Type B pancreatic cell (in vitro differentiated cells): ENCODE results near the gene CRYL1. TPM values are rescaled to one million over a fixed set of nuclear protein-coding genes. Genes with fewer than 3 reads are reported as not detected.

Experiments
- DNase-seq: peaks from one replicate; pipeline ENCODE4 v3.0.0; 2021; ENCODE audit warnings: mixed read lengths; ENCODE audit not compliant: unreplicated experiment; ENCODE audit errors: extremely low spot score
- H3K27ac Mint-ChIP-seq: 2 replicates; pipeline ENCODE4 v1.8.0; 2021; ENCODE audit warnings: mild to moderate bottlenecking, mixed read lengths
- H3K27me3 Mint-ChIP-seq: 2 replicates; pipeline ENCODE4 v1.8.0; 2021; ENCODE audit warnings: mixed read lengths
- H3K36me3 Mint-ChIP-seq: 2 replicates; pipeline ENCODE4 v1.8.0; 2021; ENCODE audit warnings: mixed read lengths
- H3K4me1 Mint-ChIP-seq: one replicate; pipeline ENCODE4 v1.8.0; 2021; ENCODE audit warnings: mixed read lengths; ENCODE audit not compliant: unreplicated experiment
- H3K4me3 Mint-ChIP-seq: 2 replicates; pipeline ENCODE4 v1.8.0; 2021; ENCODE audit warnings: mild to moderate bottlenecking, mixed read lengths
- H3K9me3 Mint-ChIP-seq: 2 replicates; pipeline ENCODE4 v1.8.0; 2021; ENCODE audit warnings: mixed read lengths
- total RNA-seq: library from RNA; stranded (reverse); gene quantifications from 2 replicates; pipeline ENCODE4 v1.2.1, GENCODE V29; 2021; ENCODE audit warnings: low replicate concordance
- TF ChIP-seq, protein P1 (sequence below): fragments of 200-600 bp; sonication (generic); conservative IDR thresholded peaks from 2 replicates; pipeline ENCODE4 v1.5.0; 2021; ENCODE audit warnings: antibody characterized with exemption, mild to moderate bottlenecking

Gene CRYL1
- total RNA-seq, 1 donor from 2014 or later, result 20.2 TPM

DNA sequence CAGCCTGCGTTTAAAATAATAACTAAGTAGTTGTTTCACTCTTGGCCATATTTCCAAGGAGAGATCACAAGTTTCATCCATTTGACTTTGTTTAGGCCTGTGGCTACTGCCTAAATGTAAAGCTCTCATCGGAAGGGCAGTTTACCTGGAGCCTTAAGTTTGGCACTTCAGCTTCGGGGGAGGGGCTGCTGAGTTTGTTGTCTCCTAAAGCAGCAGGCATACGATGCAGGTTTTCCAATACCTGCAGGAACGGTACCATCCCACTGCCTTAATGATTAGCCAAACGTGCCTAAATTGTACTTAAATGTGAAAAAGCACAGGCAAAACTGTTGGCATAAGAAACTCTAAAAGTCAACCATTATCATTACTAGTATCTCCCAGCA lies 63.1 kb downstream of the CRYL1 start:
- Mint-ChIP-seq H3K4me3 (no peak overlapping the region), H3K4me1 (peaks cover 9% of the 10 kb centered on the region), H3K27ac (no peak overlapping the region), H3K9me3 (no peaks in the 10 kb centered on the region), H3K27me3 (no peaks in the 10 kb centered on the region), H3K36me3 (no peaks in the 10 kb centered on the region)
- no peak for DNase-seq
- TF ChIP-seq, protein P1, sequence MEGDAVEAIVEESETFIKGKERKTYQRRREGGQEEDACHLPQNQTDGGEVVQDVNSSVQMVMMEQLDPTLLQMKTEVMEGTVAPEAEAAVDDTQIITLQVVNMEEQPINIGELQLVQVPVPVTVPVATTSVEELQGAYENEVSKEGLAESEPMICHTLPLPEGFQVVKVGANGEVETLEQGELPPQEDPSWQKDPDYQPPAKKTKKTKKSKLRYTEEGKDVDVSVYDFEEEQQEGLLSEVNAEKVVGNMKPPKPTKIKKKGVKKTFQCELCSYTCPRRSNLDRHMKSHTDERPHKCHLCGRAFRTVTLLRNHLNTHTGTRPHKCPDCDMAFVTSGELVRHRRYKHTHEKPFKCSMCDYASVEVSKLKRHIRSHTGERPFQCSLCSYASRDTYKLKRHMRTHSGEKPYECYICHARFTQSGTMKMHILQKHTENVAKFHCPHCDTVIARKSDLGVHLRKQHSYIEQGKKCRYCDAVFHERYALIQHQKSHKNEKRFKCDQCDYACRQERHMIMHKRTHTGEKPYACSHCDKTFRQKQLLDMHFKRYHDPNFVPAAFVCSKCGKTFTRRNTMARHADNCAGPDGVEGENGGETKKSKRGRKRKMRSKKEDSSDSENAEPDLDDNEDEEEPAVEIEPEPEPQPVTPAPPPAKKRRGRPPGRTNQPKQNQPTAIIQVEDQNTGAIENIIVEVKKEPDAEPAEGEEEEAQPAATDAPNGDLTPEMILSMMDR, result no peak

DNA sequence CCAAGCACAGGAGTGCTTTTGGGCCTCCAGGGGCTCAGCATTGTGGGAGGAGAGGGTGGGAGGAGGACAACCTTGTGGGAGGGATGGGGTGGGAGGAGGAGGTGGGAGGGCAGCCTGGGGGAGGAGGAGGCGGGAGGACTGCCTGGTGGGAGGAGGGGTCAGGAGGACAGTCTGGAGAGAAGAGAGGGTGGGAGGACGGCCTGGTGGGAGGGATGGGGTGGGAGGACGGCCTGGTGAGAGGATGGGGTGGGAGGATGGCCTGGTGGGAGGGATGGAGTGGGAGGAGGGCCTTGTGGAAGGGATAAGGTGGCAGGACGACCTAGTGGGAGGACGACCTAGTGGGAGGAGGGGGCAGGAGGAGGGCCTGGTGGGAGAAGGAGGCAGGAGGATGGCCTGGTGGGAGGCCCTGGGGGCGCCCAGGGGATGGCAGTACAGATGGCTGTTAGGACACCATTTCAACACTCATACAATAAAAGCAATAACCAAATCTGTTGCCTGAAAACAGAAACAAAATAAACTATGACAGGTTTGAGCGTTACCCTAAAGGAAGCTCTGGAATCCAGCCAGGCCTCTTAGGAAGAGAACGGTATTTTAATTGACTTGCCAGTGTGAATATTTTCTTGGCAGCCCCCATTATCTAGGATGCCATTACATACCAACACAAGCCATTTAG lies 63.7 kb downstream of the CRYL1 start:
- no peak overlapping the region for H3K27ac Mint-ChIP-seq

DNA sequence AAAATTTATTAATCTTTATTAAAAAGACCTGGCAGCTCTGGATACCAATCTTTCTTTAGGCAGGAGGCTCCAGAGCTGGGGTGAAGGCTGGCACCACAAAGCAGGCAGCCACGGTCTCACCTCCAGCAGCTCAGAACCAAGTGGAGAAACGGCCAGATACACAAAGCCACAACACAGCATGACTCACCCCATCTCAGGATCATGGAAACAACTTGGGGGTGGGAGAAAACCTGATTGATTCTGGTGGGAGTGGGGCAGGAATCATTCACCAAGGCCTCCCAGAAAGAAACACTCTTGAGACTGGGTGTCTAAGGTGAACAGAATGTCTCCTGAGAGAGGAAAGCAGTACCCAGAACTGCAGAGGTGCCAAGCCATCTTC lies 64.2 kb downstream of the CRYL1 start:
- TF ChIP-seq, protein P1, result no peak
- H3K4me1 Mint-ChIP-seq, result peaks cover 9% of the 10 kb centered on the region
- no peak overlapping the region for H3K4me3 Mint-ChIP-seq
- DNase-seq, result no peak
- no peaks in the 10 kb centered on the region for H3K9me3 Mint-ChIP-seq
- H3K27ac Mint-ChIP-seq, result no peak overlapping the region
- no peaks in the 10 kb centered on the region for H3K36me3 Mint-ChIP-seq
- H3K27me3 Mint-ChIP-seq, result no peaks in the 10 kb centered on the region

More for the DNA sequence above, 63.7 kb downstream of the CRYL1 start:
- no peak for DNase-seq
- Mint-ChIP-seq H3K4me3 (no peak overlapping the region), H3K9me3 (no peaks in the 10 kb centered on the region), H3K4me1 (peaks cover 9% of the 10 kb centered on the region), H3K27me3 (no peaks in the 10 kb centered on the region), H3K36me3 (no peaks in the 10 kb centered on the region)
- TF ChIP-seq, protein P1, result no peak

GRCh38 chr13:20460761-20461160 lies 64.9 kb downstream of the CRYL1 start:
- Mint-ChIP-seq H3K4me1 (peaks cover 6% of the 10 kb centered on the region), H3K27ac (no peak overlapping the region), H3K4me3 (no peak overlapping the region), H3K27me3 (no peaks in the 10 kb centered on the region), H3K9me3 (no peaks in the 10 kb centered on the region), H3K36me3 (no peaks in the 10 kb centered on the region)
- TF ChIP-seq, protein P1, result no peak
- no peak for DNase-seq

- no peak for DNase-seq
- Mint-ChIP-seq H3K4me3 (no peak overlapping the region), H3K36me3 (no peaks in the 10 kb centered on the region), H3K27ac (no peak overlapping the region), H3K27me3 (no peaks in the 10 kb centered on the region), H3K9me3 (no peaks in the 10 kb centered on the region), H3K4me1 (no peaks in the 10 kb centered on the region)
- TF ChIP-seq, protein P1, result no peak
These were observed 68.0 kb downstream of the CRYL1 start for GRCh38 chr13:20457670-20458069.
